IPS DF 19.7 (cell line): Measurements from ENCODE around the gene IGF1R.
A peak's percentile ranks its signal among the peaks of the same experiment; 100 is the strongest.

Source experiments
- DNase-seq: peaks from one replicate; pipeline ENCODE4 v3.0.0-alpha.2; 2013; ENCODE audit warnings: low read depth, low spot score

IGF1R gene

GRCh38 chr15:98796685-98797357 is 148.5 kb downstream of the IGF1R start:
- DNase-seq: no peak

- DNase-seq: no peak
Observed at GRCh38 chr15:98798375-98798893, 150.1 kb downstream of the IGF1R start.

- DNase-seq: no peak
Observed at GRCh38 chr15:98799461-98800390, 151.4 kb downstream of the IGF1R start.

GRCh38 chr15:98800437-98801233 is 152.3 kb downstream of the IGF1R start:
- peak; percentile 71 for DNase-seq

- DNase-seq: no peak
Observed at GRCh38 chr15:98801234-98801561, 152.9 kb downstream of the IGF1R start.

GRCh38 chr15:98802187-98802586 is 153.8 kb downstream of the IGF1R start:
- DNase-seq: no peak

- no peak for DNase-seq
Observed at GRCh38 chr15:98803228-98804056, 155.1 kb downstream of the IGF1R start.

- DNase-seq: no peak
Observed at GRCh38 chr15:98804057-98804380, 155.7 kb downstream of the IGF1R start.

GRCh38 chr15:98805434-98806274 is 157.3 kb downstream of the IGF1R start:
- DNase-seq: no peak

GRCh38 chr15:98806275-98806895 is 158.0 kb downstream of the IGF1R start:
- no peak for DNase-seq

GRCh38 chr15:98807262-98807661 is 158.9 kb downstream of the IGF1R start:
- no peak for DNase-seq

GRCh38 chr15:98809273-98809672 is 160.9 kb downstream of the IGF1R start:
- DNase-seq: no peak

GRCh38 chr15:98812716-98813446 is 164.5 kb downstream of the IGF1R start:
- DNase-seq: no peak

GRCh38 chr15:98813951-98814350 is 165.6 kb downstream of the IGF1R start:
- DNase-seq: no peak

GRCh38 chr15:98815207-98815606 is 166.9 kb downstream of the IGF1R start:
- DNase-seq: no peak

GRCh38 chr15:98817745-98818144 is 169.4 kb downstream of the IGF1R start:
- no peak for DNase-seq

GRCh38 chr15:98823012-98823458 is 174.7 kb downstream of the IGF1R start:
- DNase-seq: peak; percentile 96

GRCh38 chr15:98823616-98824015 is 175.3 kb downstream of the IGF1R start:
- no peak for DNase-seq

GRCh38 chr15:98824595-98824994 is 176.3 kb downstream of the IGF1R start:
- no peak for DNase-seq
